Measurements from ENCODE around the gene TENM4.

TENM4 gene

GRCh38 chr11:79059141-79059540 is 381.7 kb downstream of the TENM4 start:
- no peak overlapping the region for H3K4me3 ChIP-seq (ENCODE audit: low read depth, low read length)
- H3K27ac ChIP-seq (ENCODE audit: low read depth, low read length): no peak overlapping the region
- H3K79me2 ChIP-seq (ENCODE audit: control insufficient read depth, insufficient read depth, low read length, unreplicated experiment): no peaks in the 10 kb centered on the region
- H3K36me3 ChIP-seq (ENCODE audit: insufficient read depth, low read length): no peaks in the 10 kb centered on the region
- H3K27me3 ChIP-seq (ENCODE audit: insufficient read depth, low read length): no peaks in the 10 kb centered on the region
- H2AFZ ChIP-seq (ENCODE audit: low read length, unreplicated experiment): no peak overlapping the region
- no peaks in the 10 kb centered on the region for H3K4me1 ChIP-seq (ENCODE audit: control insufficient read depth, insufficient read depth, low read length, unreplicated experiment)

DNA sequence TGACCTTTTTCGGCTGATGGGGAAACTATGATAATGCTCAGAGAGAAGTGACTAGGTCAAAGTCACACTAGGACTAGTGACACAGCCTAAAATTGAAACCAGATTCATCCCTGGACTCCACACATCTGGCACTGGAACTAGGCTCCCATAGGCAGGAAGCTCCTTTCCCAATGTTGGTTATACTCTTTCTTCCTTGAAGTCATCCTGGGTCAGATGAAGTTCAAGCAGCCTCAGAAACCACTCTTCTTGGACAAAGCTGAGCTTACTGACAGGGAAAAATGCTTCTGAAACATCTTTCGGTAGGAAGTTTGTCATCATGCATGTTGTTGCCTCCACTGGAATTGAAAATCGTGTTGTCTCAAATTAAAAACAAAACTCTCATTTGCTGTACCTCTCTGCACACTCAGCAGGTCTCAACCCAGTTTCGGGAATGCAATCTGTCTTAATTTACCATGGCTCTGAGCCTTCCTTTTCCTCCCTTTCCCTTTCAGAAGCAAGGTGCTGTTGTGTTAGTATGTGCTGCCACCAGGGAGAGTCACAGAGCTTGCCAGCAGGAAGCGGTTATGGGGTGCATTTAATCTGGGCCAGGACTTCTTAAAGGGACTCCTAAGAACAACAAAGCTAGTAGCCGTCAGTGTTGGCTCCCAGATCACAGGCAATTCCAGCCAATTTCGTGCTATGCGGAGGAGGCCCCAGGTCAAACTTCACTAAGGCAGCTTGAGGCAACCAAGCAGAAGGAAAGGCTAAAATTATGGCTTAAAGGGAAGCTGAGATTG is 384.8 kb downstream of the TENM4 start:
- H3K36me3 ChIP-seq (ENCODE audit: insufficient read depth, low read length): no peaks in the 10 kb centered on the region
- no peak overlapping the region for H3K4me3 ChIP-seq (ENCODE audit: low read depth, low read length)
- H3K4me1 ChIP-seq (ENCODE audit: control insufficient read depth, insufficient read depth, low read length, unreplicated experiment): no peaks in the 10 kb centered on the region
- H3K79me2 ChIP-seq (ENCODE audit: control insufficient read depth, insufficient read depth, low read length, unreplicated experiment): no peaks in the 10 kb centered on the region
- no peak overlapping the region for H3K27ac ChIP-seq (ENCODE audit: low read depth, low read length)
- H3K27me3 ChIP-seq (ENCODE audit: insufficient read depth, low read length): no peaks in the 10 kb centered on the region
- H2AFZ ChIP-seq (ENCODE audit: low read length, unreplicated experiment): no peak overlapping the region

- Histone ChIP-seq H3K27me3 (ENCODE audit: insufficient read depth, low read length) (no peaks in the 10 kb centered on the region), H3K4me3 (ENCODE audit: low read depth, low read length) (no peak overlapping the region), H3K79me2 (ENCODE audit: control insufficient read depth, insufficient read depth, low read length, unreplicated experiment) (no peaks in the 10 kb centered on the region), H2AFZ (ENCODE audit: low read length, unreplicated experiment) (no peak overlapping the region), H3K36me3 (ENCODE audit: insufficient read depth, low read length) (no peaks in the 10 kb centered on the region), H3K4me1 (ENCODE audit: control insufficient read depth, insufficient read depth, low read length, unreplicated experiment) (no peaks in the 10 kb centered on the region), H3K27ac (ENCODE audit: low read depth, low read length) (no peak overlapping the region)
Measured at GRCh38 chr11:79054636-79055035, 386.2 kb downstream of the TENM4 start.

DNA sequence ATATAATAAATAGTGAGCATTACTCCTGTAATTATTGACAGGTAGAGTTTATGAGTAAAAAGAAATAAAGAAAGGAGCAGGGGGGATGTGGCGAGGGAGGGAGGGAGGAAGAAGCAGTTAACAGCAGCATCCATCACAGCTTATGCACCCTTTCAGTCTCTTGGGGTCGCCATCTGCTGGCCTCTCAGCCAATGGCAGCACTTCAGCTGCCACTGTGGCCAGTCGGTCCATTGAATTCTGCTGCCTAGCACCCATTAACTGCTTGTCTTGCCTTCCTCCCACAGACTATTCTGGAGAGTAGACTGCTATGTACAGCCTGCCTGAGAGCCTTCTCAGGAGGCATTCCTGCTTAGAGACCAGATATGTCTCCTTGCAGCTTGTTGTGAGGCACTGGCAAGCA is 388.3 kb downstream of the TENM4 start:
- H3K4me1 ChIP-seq (ENCODE audit: control insufficient read depth, insufficient read depth, low read length, unreplicated experiment): no peaks in the 10 kb centered on the region
- H3K4me3 ChIP-seq (ENCODE audit: low read depth, low read length): no peak overlapping the region
- no peaks in the 10 kb centered on the region for H3K27me3 ChIP-seq (ENCODE audit: insufficient read depth, low read length)
- H2AFZ ChIP-seq (ENCODE audit: low read length, unreplicated experiment): no peak overlapping the region
- no peaks in the 10 kb centered on the region for H3K36me3 ChIP-seq (ENCODE audit: insufficient read depth, low read length)
- H3K27ac ChIP-seq (ENCODE audit: low read depth, low read length): no peak overlapping the region
- no peaks in the 10 kb centered on the region for H3K79me2 ChIP-seq (ENCODE audit: control insufficient read depth, insufficient read depth, low read length, unreplicated experiment)

GRCh38 chr11:79050786-79051185 is 390.0 kb downstream of the TENM4 start:
- Histone ChIP-seq H3K79me2 (ENCODE audit: control insufficient read depth, insufficient read depth, low read length, unreplicated experiment) (no peaks in the 10 kb centered on the region), H2AFZ (ENCODE audit: low read length, unreplicated experiment) (no peak overlapping the region), H3K4me3 (ENCODE audit: low read depth, low read length) (no peak overlapping the region), H3K4me1 (ENCODE audit: control insufficient read depth, insufficient read depth, low read length, unreplicated experiment) (no peaks in the 10 kb centered on the region), H3K27me3 (ENCODE audit: insufficient read depth, low read length) (no peaks in the 10 kb centered on the region), H3K27ac (ENCODE audit: low read depth, low read length) (no peak overlapping the region), H3K36me3 (ENCODE audit: insufficient read depth, low read length) (no peaks in the 10 kb centered on the region)

- Histone ChIP-seq H3K27me3 (ENCODE audit: insufficient read depth, low read length) (no peaks in the 10 kb centered on the region), H3K4me1 (ENCODE audit: control insufficient read depth, insufficient read depth, low read length, unreplicated experiment) (no peaks in the 10 kb centered on the region), H3K4me3 (ENCODE audit: low read depth, low read length) (no peak overlapping the region), H3K79me2 (ENCODE audit: control insufficient read depth, insufficient read depth, low read length, unreplicated experiment) (no peaks in the 10 kb centered on the region), H2AFZ (ENCODE audit: low read length, unreplicated experiment) (no peak overlapping the region), H3K27ac (ENCODE audit: low read depth, low read length) (no peak overlapping the region), H3K36me3 (ENCODE audit: insufficient read depth, low read length) (no peaks in the 10 kb centered on the region)
Measured at GRCh38 chr11:79049741-79050179, 391.1 kb downstream of the TENM4 start.

DNA sequence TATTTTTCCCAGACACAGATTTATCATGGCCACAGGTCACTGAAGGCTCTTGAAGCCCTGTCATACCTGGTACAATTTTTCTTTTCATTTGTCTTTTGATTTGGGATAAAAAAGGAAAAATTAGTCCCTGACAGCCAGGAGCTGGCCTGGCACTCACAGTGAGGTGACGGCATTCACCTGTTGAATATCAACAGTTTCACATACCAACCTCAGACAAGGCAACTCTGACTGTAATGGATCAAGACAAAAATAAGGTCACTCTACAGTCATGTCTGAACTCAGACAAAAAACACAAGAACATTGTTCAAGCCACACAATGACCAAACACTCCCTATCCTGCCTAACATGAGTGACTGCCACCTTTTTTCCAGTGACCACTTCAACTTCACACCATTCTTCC is 392.9 kb downstream of the TENM4 start:
- no peak overlapping the region for H2AFZ ChIP-seq (ENCODE audit: low read length, unreplicated experiment)
- no peak overlapping the region for H3K4me3 ChIP-seq (ENCODE audit: low read depth, low read length)
- no peaks in the 10 kb centered on the region for H3K36me3 ChIP-seq (ENCODE audit: insufficient read depth, low read length)
- H3K27me3 ChIP-seq (ENCODE audit: insufficient read depth, low read length): no peaks in the 10 kb centered on the region
- H3K27ac ChIP-seq (ENCODE audit: low read depth, low read length): no peak overlapping the region
- no peaks in the 10 kb centered on the region for H3K4me1 ChIP-seq (ENCODE audit: control insufficient read depth, insufficient read depth, low read length, unreplicated experiment)
- no peaks in the 10 kb centered on the region for H3K79me2 ChIP-seq (ENCODE audit: control insufficient read depth, insufficient read depth, low read length, unreplicated experiment)

- no peaks in the 10 kb centered on the region for H3K79me2 ChIP-seq (ENCODE audit: control insufficient read depth, insufficient read depth, low read length, unreplicated experiment)
- no peak overlapping the region for H2AFZ ChIP-seq (ENCODE audit: low read length, unreplicated experiment)
- no peak overlapping the region for H3K4me3 ChIP-seq (ENCODE audit: low read depth, low read length)
- no peaks in the 10 kb centered on the region for H3K36me3 ChIP-seq (ENCODE audit: insufficient read depth, low read length)
- H3K27ac ChIP-seq (ENCODE audit: low read depth, low read length): no peak overlapping the region
- H3K4me1 ChIP-seq (ENCODE audit: control insufficient read depth, insufficient read depth, low read length, unreplicated experiment): no peaks in the 10 kb centered on the region
- no peaks in the 10 kb centered on the region for H3K27me3 ChIP-seq (ENCODE audit: insufficient read depth, low read length)
Measured at GRCh38 chr11:79047321-79047720, 393.5 kb downstream of the TENM4 start.

- Histone ChIP-seq H3K27ac (ENCODE audit: low read depth, low read length) (no peak overlapping the region), H3K27me3 (ENCODE audit: insufficient read depth, low read length) (no peaks in the 10 kb centered on the region), H3K36me3 (ENCODE audit: insufficient read depth, low read length) (no peaks in the 10 kb centered on the region)
Measured at GRCh38 chr11:79046366-79046765, 394.5 kb downstream of the TENM4 start.

GRCh38 chr11:79045800-79046304 is 395.0 kb downstream of the TENM4 start:
- Histone ChIP-seq H3K4me1 (ENCODE audit: control insufficient read depth, insufficient read depth, low read length, unreplicated experiment) (no peaks in the 10 kb centered on the region), H3K27me3 (ENCODE audit: insufficient read depth, low read length) (no peaks in the 10 kb centered on the region), H3K27ac (ENCODE audit: low read depth, low read length) (no peak overlapping the region), H3K36me3 (ENCODE audit: insufficient read depth, low read length) (no peaks in the 10 kb centered on the region), H2AFZ (ENCODE audit: low read length, unreplicated experiment) (no peak overlapping the region), H3K79me2 (ENCODE audit: control insufficient read depth, insufficient read depth, low read length, unreplicated experiment) (no peaks in the 10 kb centered on the region), H3K4me3 (ENCODE audit: low read depth, low read length) (no peak overlapping the region)

More at GRCh38 chr11:79046366-79046765, 394.5 kb downstream of the TENM4 start:
- Histone ChIP-seq H3K4me1 (ENCODE audit: control insufficient read depth, insufficient read depth, low read length, unreplicated experiment) (no peaks in the 10 kb centered on the region), H2AFZ (ENCODE audit: low read length, unreplicated experiment) (no peak overlapping the region), H3K4me3 (ENCODE audit: low read depth, low read length) (no peak overlapping the region), H3K79me2 (ENCODE audit: control insufficient read depth, insufficient read depth, low read length, unreplicated experiment) (no peaks in the 10 kb centered on the region)
